IMR-90 (cell line): ENCODE results near the gene LINC01488. TPM values are rescaled to one million over a fixed set of nuclear protein-coding genes. Genes with fewer than 3 reads are reported as not detected.
A peak's percentile ranks its signal among the peaks of the same experiment; 100 is the strongest.

Experiments used
- ATAC-seq: fragments of 200-7000 bp; cut with Tn5 transposase; 2 replicates; pipeline ENCODE4 v1.9.1; 2020; ENCODE audit warnings: low read depth, mild to moderate bottlenecking, moderate library complexity
- BruUV-seq: library from RNA; stranded (reverse); fragments of 400-500 nt; replicated peaks from 2 replicates; lab custom pipeline; 2021; lab: Mats Ljungman, UMichigan
- CTCF ChIA-PET: fragments of 300-600 bp; formaldehyde crosslinking; extraction: SDS; loops from one replicate; lab custom pipeline; 2021; ENCODE audit warnings: antibody characterized with exemption; lab: Yijun Ruan, JAX
- POLR2A ChIA-PET: fragments of 300-600 bp; sonication (Branson Sonifier 250); formaldehyde crosslinking; loops from one replicate; lab custom pipeline; 2022; ENCODE audit warnings: antibody characterized with exemption; ENCODE audit not compliant: unreplicated experiment; lab: Charles Lee
- DNase-seq: peaks from one replicate; pipeline ENCODE4 v3.0.0; 2013
- H2AFZ ChIP-seq: replicated peaks from 2 replicates; pipeline ENCODE3; 2013; ENCODE audit warnings: low read length, mild to moderate bottlenecking; ENCODE audit not compliant: poor library complexity
- H2AK5ac ChIP-seq: 2 replicates; pipeline ENCODE4 v1.6.1; 2013; ENCODE audit warnings: low read depth, low read length, inconsistent platforms
- H2AK9ac ChIP-seq: replicated peaks from 2 replicates; pipeline ENCODE3; 2013; ENCODE audit warnings: mild to moderate bottlenecking, low read depth, low read length, moderate library complexity; ENCODE audit not compliant: poor library complexity
- H2BK120ac ChIP-seq: 2 replicates; pipeline ENCODE4 v1.6.1; 2013; ENCODE audit warnings: low read depth, low read length, inconsistent platforms
- H2BK15ac ChIP-seq: 3 replicates; pipeline ENCODE4 v1.6.1; 2013; ENCODE audit warnings: low read depth, low read length, inconsistent platforms
- H2BK20ac ChIP-seq: 2 replicates; pipeline ENCODE4 v1.6.1; 2013; ENCODE audit warnings: low read depth, mild to moderate bottlenecking, inconsistent platforms, low read length, moderate library complexity
- H2BK5ac ChIP-seq: 2 replicates; pipeline ENCODE4 v1.6.1; 2013; ENCODE audit warnings: mild to moderate bottlenecking, low read depth, low read length, inconsistent platforms; ENCODE audit not compliant: poor library complexity, severe bottlenecking
- H3K14ac ChIP-seq: replicated peaks from 2 replicates; pipeline ENCODE4 v1.6.1; 2013; ENCODE audit warnings: low read depth, low read length, inconsistent platforms
- H3K18ac ChIP-seq: 2 replicates; pipeline ENCODE4 v1.6.1; 2013; ENCODE audit warnings: low read depth, low read length, control low read depth
- H3K23ac ChIP-seq: 2 replicates; pipeline ENCODE4 v1.6.1; 2013; ENCODE audit warnings: low read depth, low read length, inconsistent platforms
- H3K27ac ChIP-seq: 2 replicates; pipeline ENCODE4 v1.5.1; 2013; ENCODE audit warnings: mild to moderate bottlenecking, control low read depth, low read length; ENCODE audit not compliant: insufficient read depth
- H3K27me3 ChIP-seq: 2 replicates; pipeline ENCODE4 v1.6.1; 2013; ENCODE audit warnings: low read length; ENCODE audit not compliant: control insufficient read depth, insufficient read depth
- H3K36me3 ChIP-seq: 2 replicates; pipeline ENCODE4 v1.6.1; 2013; ENCODE audit warnings: low read length, mixed read lengths; ENCODE audit not compliant: control insufficient read depth, insufficient read depth
- H3K4ac ChIP-seq: 2 replicates; pipeline ENCODE4 v1.6.1; 2013; ENCODE audit warnings: low read depth, low read length, inconsistent platforms
- H3K4me1 ChIP-seq: 2 replicates; pipeline ENCODE4 v1.6.1; 2013; ENCODE audit warnings: low read length, mixed read lengths; ENCODE audit not compliant: control insufficient read depth, insufficient read depth
- H3K4me2 ChIP-seq: 2 replicates; pipeline ENCODE4 v1.6.1; 2013; ENCODE audit warnings: low read depth, mild to moderate bottlenecking, control low read depth, low read length, moderate library complexity
- H3K4me3 ChIP-seq: 2 replicates; pipeline ENCODE4 v1.5.1; 2013; ENCODE audit warnings: low read depth, mild to moderate bottlenecking, control low read depth, low read length, moderate library complexity; ENCODE audit not compliant: insufficient read depth
- H3K56ac ChIP-seq: 2 replicates; pipeline ENCODE4 v1.6.1; 2013; ENCODE audit warnings: low read length, inconsistent platforms; ENCODE audit not compliant: insufficient read depth; ENCODE audit errors: extremely low read depth
- H3K79me1 ChIP-seq, 2 experiments: 2 replicates each; pipeline ENCODE4 v1.6.1; 2013; ENCODE audit warnings: low read length in 2 of 2, inconsistent platforms in 1 of 2, low read depth in 1 of 2
- H3K9ac ChIP-seq: 2 replicates; pipeline ENCODE4 v1.6.1; 2013; ENCODE audit warnings: low read depth, low read length, control low read depth
- H3K9me1 ChIP-seq: 2 replicates; pipeline ENCODE4 v1.6.1; 2013; ENCODE audit warnings: low read length, inconsistent platforms; ENCODE audit not compliant: insufficient read depth
- H3K9me3 ChIP-seq: 2 replicates; pipeline ENCODE4 v1.6.1; 2013; ENCODE audit warnings: low read length; ENCODE audit not compliant: control insufficient read depth, insufficient read depth
- H4K20me1 ChIP-seq: 2 replicates; pipeline ENCODE4 v1.6.1; 2013; ENCODE audit warnings: low read length, inconsistent platforms; ENCODE audit not compliant: insufficient read depth
- H4K5ac ChIP-seq: 2 replicates; pipeline ENCODE4 v1.6.1; 2013; ENCODE audit warnings: mild to moderate bottlenecking, low read depth, low read length, control low read depth
- H4K8ac ChIP-seq, 2 experiments: 2 replicates each; pipeline ENCODE4 v1.6.1; 2013; ENCODE audit warnings: low read depth in 2 of 2, low read length in 2 of 2, control low read depth in 1 of 2, inconsistent platforms in 1 of 2
- H4K91ac ChIP-seq: 2 replicates; pipeline ENCODE4 v1.6.1; 2013; ENCODE audit warnings: low read depth, low read length, inconsistent platforms; ENCODE audit not compliant: insufficient read depth
- BHLHE40 ChIP-seq: fragments of 150-350 bp; IDR thresholded peaks from 2 replicates; pipeline ENCODE4 v1.6.1; 2016; ENCODE audit warnings: mild to moderate bottlenecking, low read depth, low read length
- CTCF ChIP-seq: conservative IDR thresholded peaks from 2 replicates; pipeline ENCODE4 v1.5.1; 2012; ENCODE audit warnings: mild to moderate bottlenecking, low read depth, low read length, improper control_type of control experiment
- ELK1 ChIP-seq: fragments of 150-350 bp; IDR thresholded peaks from 2 replicates; pipeline ENCODE4 v1.6.1; 2016; ENCODE audit warnings: low read depth, mild to moderate bottlenecking, low read length, moderate library complexity, borderline replicate concordance
- FOS ChIP-seq: fragments of 150-350 bp; IDR thresholded peaks from 2 replicates; pipeline ENCODE4 v1.6.1; 2016; ENCODE audit warnings: low read depth, low read length
- MAFK ChIP-seq: IDR thresholded peaks from 2 replicates; pipeline ENCODE4 v1.6.1; 2012; ENCODE audit warnings: low read depth, low read length, improper control_type of control experiment
- MAZ ChIP-seq: IDR thresholded peaks from 2 replicates; pipeline ENCODE4 v1.6.1; 2012; ENCODE audit warnings: low read depth, mild to moderate bottlenecking, low read length, improper control_type of control experiment, moderate library complexity, borderline replicate concordance
- NFE2L2 ChIP-seq: fragments of 150-350 bp; IDR thresholded peaks from 2 replicates; pipeline ENCODE4 v1.6.1; 2016; ENCODE audit warnings: low read depth, mild to moderate bottlenecking, low read length
- POLR2A ChIP-seq: IDR thresholded peaks from 2 replicates; pipeline ENCODE4 v1.6.1; 2012; ENCODE audit warnings: mild to moderate bottlenecking, low read depth, low read length
- RAD21 ChIP-seq: IDR thresholded peaks from 2 replicates; pipeline ENCODE4 v1.6.1; 2012; ENCODE audit warnings: low read length, improper control_type of control experiment
- RCOR1 ChIP-seq: IDR thresholded peaks from 2 replicates; pipeline ENCODE4 v1.6.1; 2012; ENCODE audit warnings: mild to moderate bottlenecking, low read length, improper control_type of control experiment; ENCODE audit not compliant: insufficient replicate concordance
- RFX5 ChIP-seq: IDR thresholded peaks from 2 replicates; pipeline ENCODE4 v1.8.0; 2012; ENCODE audit warnings: low read depth, mild to moderate bottlenecking, low read length, moderate library complexity
- SMC3 ChIP-seq: fragments of 150-350 bp; IDR thresholded peaks from 2 replicates; pipeline ENCODE4 v1.6.1; 2016; ENCODE audit warnings: low read depth, mild to moderate bottlenecking, antibody characterized with exemption, low read length, moderate library complexity
- USF2 ChIP-seq: fragments of 150-350 bp; IDR thresholded peaks from 2 replicates; pipeline ENCODE4 v1.6.1; 2017; ENCODE audit warnings: mild to moderate bottlenecking, antibody characterized with exemption, low read length, low read depth
- WGBS, 2 experiments: methylation state at CpG; one replicate each; pipeline versions ENCODE4 v1.1.5 to v1.1.7; 2013; ENCODE audit warnings: missing lambda C conversion rate in 2 of 2; ENCODE audit not compliant: insufficient read length in 1 of 2; ENCODE audit errors: extremely low coverage in 2 of 2; 5-methylcytosine and 5-hydroxymethylcytosine counted together
- dilution Hi-C: fragments of 300-500 bp; cut with HindIII; formaldehyde crosslinking; loops from one replicate; pipeline ENCODE4 v1.14.3; 2018; ENCODE audit warnings: low sequenced_read_pairs; ENCODE audit not compliant: unreplicated experiment
- in situ Hi-C: fragments of 300-500 bp; cut with MboI; formaldehyde crosslinking; loops from 3 replicates; pipeline ENCODE4 v1.14.3; 2019; ENCODE audit warnings: low sequenced_read_pairs, inconsistent platforms, mixed read lengths
- intact Hi-C: fragments of 100-400 bp; cut with micrococcal nuclease; formaldehyde crosslinking; loops from 2 replicates; pipeline ENCODE4 v1.10.0; 2022
- polyA plus RNA-seq, 3 experiments: library from polyadenylated mRNA; depleted of rRNA; stranded (reverse); fragments of >200 nt; gene quantifications; 2 replicates each; pipeline ENCODE4 v1.2.3, GENCODE V29; 2012; ENCODE audit warnings: low replicate concordance in 1 of 3
- total RNA-seq: library from RNA; depleted of rRNA; stranded (reverse); fragments of >200 nt; gene quantifications from 2 replicates; pipeline ENCODE4 v1.2.3, GENCODE V29; 2012

Gene LINC01488
- total and polyA plus RNA-seq, 2 of the 4 experiments (the other 2 are of a cell fraction) = not detected

GRCh38 chr11:69485337-69486041 is 4.0 kb downstream of the LINC01488 start:
- Histone ChIP-seq H2AK5ac (no peak overlapping the region; the same call in 1 of the 2 replicates), H3K14ac (no peak overlapping the region; the same call in 1 of the 2 replicates), H2BK120ac (no peak overlapping the region; the same call in 1 of the 2 replicates), H3K56ac (no peak overlapping the region), H3K79me1 (no peaks in the 10 kb centered on the region), H3K4ac (no peak overlapping the region), H3K27ac (no peak overlapping the region), H2AK9ac (peak overlapping the region; percentile 45), H4K5ac (no peak overlapping the region), H4K91ac (no peak overlapping the region), H3K4me3 (no peak overlapping the region), H3K9me1 (no peaks in the 10 kb centered on the region), H4K8ac (no peak overlapping the region), H4K20me1 (no peaks in the 10 kb centered on the region), H2BK20ac (no peak overlapping the region), H2BK15ac (no peak overlapping the region), H3K4me2 (no peak overlapping the region), H3K9me3 (no peaks in the 10 kb centered on the region), H3K36me3 (no peaks in the 10 kb centered on the region), H3K4me1 (peaks cover 1% of the 10 kb centered on the region; the same call in 1 of the 2 replicates), H3K23ac (no peak overlapping the region), H3K27me3 (peaks cover 2% of the 10 kb centered on the region; the same call in 1 of the 2 replicates), H3K9ac (no peak overlapping the region), H3K18ac (no peak overlapping the region), H2AFZ (no peak overlapping the region), H2BK5ac (no peak overlapping the region)
- in situ Hi-C loops = no loop called here
- ChIA-PET POLR2A (no interaction called here), CTCF (no interaction called here)
- ATAC-seq (no peak), DNase-seq (no peak)
- WGBS, 2 experiments = 89% methylated on average over 5 of the region's 11 CpGs; no CpG with 5 or more reads in 1 of the 2 experiments
- TF ChIP-seq ELK1 = no peak
- no peak for TF ChIP-seq MAZ
- TF ChIP-seq CTCF = no peak
- no peak for TF ChIP-seq RFX5
- no peak for TF ChIP-seq RAD21
- TF ChIP-seq FOS = no peak
- no peak for TF ChIP-seq POLR2A
- TF ChIP-seq MAFK = no peak
- TF ChIP-seq USF2 = no peak
- TF ChIP-seq RCOR1 = no peak
- TF ChIP-seq BHLHE40 = no peak
- TF ChIP-seq NFE2L2 = no peak
- no peak for TF ChIP-seq SMC3
- BruUV-seq = no TSS peak
- dilution Hi-C loops = no loop called here
- intact Hi-C loops = no loop called here
